Limb (tissue), 2 donors: ENCODE data around the gene RIMS1.
A peak's percentile ranks its signal among the peaks of the same experiment; 100 is the strongest.

Experiments used
- DNase-seq, 2 donors: peaks; one replicate each; pipeline ENCODE4 v3.0.0-alpha.2; 2016; ENCODE audit errors: extremely low spot score in 2 of 2

The RIMS1 gene

DNA sequence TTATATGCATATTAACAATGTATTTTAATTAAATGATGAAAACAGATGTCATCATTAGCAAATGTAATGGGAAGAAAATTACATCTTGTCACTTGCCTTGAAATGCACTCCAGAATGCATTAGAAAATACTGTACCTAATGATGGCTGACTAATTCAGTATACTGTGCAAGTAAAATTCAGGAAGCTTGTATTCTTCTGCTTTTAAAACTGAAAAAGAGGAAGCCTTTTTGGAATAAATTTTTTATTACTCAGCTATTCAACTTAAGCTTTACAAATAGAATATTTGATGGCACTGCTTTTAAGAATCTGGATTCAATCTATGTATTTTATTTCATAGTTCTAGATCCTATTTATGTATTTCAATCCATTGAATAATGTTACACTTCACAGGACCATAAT is 195.5 kb downstream of the RIMS1 start:
- no peak for DNase-seq

DNA sequence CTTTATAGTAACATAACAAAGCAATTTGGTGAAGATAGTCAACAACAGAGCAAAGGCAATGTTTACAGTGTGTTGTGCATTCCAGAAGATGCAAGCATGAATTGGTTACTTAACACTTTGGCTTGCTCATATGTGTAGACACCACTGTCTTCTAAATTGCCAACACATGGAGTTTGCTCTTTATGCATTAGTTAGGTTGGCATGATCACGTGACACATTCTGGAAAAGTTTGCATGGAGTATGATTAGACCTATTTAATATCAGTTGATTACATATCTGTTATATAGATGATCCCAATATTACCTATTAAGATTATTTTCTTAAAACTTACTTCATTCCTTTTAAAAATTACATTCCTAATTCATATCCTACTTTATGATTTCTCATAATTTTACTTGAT is 197.6 kb downstream of the RIMS1 start:
- DNase-seq, result no peak

DNA sequence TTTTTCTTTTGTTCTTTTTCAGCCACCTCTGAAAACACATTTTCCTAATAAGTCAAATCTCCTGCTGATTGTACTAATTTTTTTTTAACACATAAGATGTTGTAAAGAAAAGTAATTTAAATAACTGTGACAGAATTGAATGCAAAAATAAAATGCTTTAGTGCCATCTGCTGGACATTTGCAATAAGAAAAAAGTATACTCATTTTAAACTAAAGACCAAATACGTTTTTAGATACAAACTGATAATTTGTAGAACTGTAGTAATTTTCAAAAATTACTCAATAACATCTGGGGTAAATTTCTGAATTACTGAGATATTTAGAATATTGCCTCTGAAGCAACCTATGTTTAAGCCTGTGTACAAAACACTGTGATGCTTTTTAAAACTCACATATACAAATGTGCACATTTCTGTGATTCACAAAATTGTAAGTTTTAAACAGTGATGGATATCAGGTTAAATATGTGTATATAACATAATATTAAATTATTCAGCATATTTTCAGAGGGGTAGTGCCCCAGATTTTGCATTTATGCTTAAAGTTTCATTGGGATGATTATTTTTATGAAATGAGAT is 198.7 kb downstream of the RIMS1 start:
- peak in 1 of 2 donors; percentile 55 for DNase-seq

DNA sequence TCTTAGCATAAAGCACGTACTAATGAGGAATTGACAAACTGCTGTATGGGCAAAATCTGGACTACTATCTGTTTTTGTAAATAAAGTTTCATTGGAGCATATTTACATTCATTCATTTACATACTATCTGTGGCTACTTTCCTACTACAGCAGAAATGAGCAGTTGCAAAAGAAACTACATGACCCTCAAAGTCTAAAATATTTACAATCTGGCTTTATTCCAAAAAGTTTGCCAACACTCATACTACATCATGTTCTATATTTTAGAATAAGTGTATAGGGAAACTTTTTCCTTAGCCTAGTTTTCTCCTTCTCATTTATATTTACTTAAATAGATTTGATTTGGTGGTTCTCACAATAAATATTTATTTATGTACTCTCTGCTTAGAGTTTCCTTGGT is 208.2 kb downstream of the RIMS1 start:
- no peak for DNase-seq

DNA sequence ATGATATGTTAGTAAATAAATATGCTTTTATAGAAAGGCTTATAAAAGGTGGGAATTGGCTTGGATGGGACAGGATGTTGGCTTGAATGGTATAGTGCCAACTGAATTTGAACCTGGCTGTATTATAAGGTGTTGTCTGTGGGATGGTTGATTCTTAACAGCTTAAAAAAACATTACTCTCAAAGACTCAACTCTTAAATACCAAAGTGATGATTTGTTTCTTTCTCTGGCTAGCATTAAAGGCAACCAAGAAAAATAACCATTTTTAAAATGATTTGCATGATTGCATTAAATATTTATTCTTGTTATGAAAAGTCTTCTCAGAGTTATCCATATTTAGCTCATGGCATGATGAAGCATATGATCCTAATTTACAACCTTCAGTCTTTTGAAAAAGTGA is 216.2 kb downstream of the RIMS1 start:
- DNase-seq, result no peak

DNA sequence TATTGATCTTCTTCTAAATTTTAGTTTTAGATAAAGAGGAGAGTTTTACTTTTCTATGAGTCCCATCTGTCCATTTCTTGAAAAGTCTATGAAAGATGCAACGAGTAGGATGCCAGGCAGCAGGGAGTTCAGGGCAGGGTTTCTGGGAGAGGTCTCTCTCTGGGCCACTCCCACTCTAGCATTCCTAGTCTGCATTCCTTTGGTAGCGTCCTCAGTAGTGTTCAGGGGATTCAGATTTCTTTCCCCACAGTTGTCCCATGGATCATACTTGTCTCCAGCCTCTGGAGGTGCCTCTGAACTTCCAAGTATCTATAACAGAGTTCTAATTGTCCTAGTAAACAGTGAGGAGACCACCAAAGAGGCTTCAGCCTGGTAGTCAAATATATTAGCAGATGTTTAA is 225.3 kb downstream of the RIMS1 start:
- no peak for DNase-seq

DNA sequence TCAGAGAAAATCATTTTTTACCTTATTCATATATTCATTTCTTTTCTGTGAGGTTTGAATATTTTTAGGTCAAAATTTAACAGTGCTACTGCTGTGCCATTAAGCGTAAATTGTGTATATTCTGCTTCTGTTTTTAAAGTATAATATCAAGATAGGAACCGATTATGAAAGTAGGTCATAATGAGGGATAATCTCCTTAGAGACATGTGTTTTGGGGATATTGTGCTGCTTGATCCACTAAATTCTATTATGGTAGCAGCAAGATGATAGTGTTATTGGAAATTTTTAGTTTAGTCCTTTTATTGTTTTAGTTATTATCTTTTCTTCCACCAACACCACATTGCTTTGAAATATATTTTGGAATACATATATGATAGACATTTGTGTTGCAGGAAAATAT is 244.0 kb downstream of the RIMS1 start:
- no peak for DNase-seq

DNA sequence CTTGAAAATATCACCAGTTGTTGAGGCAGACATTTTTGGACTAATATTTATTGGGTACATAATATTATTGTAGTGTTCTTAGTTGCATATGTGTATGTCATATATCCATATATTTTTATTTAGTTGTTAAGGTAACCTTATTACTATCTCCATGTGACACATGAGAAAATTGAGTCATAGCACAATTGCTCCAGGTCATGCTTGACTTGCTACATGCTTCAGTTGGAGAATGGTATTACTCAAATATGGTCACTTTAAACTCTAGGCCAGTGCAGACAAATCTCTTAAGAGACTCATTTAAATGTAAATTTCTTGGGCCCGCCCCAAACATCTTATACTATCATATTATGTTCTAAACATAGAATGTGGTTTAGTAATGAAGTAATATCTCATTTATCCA is 246.1 kb downstream of the RIMS1 start:
- DNase-seq, result no peak

DNA sequence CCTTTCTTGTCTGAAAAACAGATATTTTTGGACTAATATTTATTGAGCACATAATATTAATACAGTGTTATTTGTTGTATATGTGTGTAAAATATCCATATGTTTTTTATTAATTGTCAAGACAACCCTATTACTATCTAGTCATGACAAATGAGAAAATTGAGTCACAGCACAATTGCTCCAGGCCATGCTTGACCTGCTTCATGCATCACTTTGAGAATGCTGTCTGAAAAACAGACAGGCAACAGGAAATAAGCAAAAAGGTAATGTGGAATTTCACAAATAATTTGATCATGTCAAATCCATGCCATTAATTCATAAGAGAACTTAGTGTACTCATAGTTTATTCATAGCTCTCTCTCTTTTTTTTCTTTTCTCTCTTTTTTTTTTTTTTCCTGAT is 246.5 kb downstream of the RIMS1 start:
- DNase-seq, result no peak

DNA sequence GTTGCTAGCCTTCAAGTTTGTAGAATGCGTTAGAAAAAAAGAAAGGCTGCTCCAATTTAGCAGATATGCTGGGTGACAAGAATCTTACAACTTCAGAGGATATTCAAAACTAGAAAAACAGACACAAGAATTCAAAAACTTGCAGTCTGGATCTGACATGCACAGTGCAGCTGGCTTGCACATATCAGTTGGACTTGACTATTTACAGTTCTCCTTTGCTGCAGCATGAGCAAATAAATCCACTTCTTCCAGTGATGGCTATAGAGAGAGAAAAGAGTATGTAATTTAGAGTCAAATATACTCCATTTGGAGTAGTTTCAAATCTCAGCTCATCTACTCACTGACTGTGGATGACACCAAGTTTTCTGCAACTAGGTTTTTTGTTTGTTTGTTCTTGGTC is 247.0 kb downstream of the RIMS1 start:
- peak in 1 of 2 donors; percentile 13 for DNase-seq

DNA sequence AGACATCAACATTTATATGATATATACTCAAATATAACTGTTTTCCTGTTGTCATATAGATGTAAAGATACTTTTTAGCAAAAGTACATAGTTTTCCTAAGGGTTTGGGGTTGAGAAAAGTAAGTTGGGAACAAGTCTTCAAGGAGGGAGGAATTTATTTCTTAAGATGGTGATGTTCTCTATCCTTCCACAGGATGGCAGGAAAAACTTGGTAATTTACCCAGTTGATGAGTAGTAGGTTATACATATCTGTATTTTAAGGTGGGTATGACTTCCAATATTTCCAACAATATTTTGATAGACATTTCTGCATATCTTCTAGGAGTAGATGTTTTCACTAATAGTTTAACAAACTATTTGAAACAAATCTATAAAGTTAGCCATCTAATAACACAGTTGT is 254.4 kb downstream of the RIMS1 start:
- no peak for DNase-seq

DNA sequence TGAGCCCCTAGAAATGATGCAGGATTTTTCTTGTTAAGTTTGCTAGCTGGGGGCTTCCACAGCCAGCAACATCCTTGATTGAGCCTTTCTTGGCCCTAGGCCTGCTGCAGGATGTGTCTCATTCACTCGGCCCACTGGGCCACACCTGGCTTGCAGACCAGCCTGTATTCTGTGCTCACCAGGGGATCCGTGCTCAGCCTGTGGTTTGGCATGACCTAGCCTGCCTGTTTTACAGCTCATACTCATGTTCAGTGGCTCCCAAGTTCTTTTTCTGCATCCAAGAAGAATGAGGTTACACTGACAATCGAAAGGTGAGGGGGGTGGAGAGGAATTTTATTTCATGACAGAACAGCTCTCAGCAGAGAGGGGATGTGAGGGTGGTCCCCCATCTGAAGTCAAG is 263.4 kb downstream of the RIMS1 start:
- DNase-seq, result no peak

DNA sequence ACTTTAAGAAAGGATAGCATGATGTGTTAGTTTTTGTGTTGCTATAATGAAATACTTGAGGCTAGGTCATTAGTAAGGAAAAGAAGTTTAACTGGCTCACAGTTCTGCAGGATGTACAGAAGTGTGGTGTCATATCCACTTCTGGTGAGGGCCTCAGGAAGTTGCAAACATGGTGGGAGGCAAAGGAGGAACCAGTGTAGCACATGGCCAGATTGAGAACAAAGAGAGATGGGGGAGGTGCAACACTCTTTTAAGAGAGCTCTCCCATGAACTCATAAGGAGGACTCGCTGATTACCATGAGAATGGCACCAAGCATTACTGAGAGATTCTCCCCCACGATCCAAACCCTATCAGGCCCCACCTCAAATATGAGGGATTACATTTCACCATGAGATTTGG is 265.4 kb downstream of the RIMS1 start:
- no peak for DNase-seq

DNA sequence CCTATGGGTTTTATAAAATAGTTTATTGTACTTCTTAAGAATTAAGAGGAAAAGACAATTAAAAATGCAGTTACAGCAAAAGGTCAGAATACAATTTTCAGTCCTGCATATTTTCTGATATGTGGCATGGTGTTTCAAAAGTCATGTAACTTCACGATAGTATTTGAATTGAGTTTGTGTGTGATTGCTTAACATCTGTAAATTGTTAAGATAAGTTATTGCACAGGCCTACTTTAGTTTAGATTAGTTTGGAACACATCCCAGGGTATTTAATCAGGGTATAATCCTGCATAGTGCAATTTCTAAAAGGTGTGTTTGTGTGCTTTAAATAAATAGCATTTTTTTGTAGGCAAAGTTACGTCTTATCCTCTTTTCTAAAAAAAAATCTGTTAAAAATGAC is 289.6 kb downstream of the RIMS1 start:
- DNase-seq, result no peak

DNA sequence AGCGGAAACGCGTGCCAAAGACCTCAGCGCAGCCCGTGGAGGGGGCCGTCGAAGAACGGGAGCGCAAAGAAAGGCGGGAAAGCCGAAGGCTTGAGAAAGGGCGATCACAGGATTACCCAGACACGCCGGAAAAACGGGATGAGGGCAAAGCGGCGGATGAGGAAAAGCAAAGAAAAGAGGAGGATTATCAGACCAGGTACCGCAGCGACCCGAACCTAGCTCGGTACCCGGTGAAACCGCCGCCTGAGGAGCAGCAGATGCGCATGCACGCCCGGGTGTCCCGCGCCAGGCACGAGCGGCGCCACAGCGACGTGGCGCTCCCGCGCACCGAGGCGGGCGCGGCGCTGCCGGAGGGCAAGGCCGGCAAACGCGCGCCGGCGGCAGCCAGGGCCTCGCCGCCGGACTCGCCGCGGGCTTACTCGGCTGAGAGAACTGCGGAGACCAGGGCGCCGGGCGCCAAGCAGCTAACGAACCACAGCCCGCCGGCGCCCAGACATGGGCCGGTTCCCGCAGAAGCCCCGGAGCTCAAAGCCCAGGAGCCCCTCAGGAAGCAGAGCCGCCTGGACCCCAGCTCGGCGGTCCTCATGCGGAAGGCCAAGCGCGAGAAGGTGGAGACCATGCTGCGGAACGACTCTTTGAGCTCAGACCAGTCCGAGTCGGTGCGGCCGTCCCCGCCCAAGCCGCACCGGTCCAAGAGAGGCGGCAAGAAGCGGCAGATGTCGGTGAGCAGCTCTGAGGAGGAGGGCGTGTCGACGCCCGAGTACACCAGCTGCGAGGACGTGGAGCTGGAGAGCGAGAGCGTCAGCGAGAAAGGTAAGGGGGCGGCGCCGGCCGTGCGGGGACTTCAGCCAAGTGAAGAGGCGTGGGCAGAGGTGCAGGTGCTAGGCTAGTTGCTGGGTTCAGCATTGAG is 296.2 kb downstream of the RIMS1 start:
- DNase-seq, result peak; percentile 16 to 73

DNA sequence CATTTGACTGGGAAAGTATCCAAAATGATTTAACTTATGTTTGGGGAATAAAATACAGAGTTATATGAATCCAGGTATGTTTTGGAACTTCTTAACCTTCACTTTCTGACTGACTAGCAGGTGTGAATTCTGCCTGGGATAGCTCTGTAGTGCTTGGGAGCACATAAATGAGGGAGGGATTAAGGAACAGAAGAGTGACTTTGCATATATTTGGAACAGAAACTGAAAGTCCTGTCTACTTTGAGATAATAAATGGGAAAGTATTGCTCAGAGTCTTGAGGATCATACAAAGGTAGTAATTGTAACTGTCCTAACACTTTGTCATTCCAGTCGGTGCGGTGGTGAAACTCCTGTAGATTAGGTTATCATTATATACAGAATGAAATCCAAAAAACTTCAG is 317.6 kb downstream of the RIMS1 start:
- no peak for DNase-seq

DNA sequence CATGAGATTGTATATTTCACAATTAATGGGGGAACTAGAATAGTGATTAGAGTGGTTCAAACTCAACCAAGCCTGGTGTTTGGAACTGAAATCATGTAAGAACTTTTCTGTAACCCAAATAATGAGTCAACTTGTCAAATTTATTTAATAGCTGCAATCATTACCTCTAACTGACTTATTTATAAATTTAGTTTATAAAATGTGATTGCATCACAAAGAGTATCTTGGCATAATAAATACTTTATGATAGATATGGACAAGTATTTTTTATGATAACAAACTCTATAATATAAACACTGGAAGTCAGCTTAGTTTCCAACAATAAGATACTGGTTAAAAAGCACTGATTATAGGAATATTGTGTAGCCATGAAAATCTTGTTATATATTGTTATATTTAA is 319.1 kb downstream of the RIMS1 start:
- DNase-seq, result no peak

DNA sequence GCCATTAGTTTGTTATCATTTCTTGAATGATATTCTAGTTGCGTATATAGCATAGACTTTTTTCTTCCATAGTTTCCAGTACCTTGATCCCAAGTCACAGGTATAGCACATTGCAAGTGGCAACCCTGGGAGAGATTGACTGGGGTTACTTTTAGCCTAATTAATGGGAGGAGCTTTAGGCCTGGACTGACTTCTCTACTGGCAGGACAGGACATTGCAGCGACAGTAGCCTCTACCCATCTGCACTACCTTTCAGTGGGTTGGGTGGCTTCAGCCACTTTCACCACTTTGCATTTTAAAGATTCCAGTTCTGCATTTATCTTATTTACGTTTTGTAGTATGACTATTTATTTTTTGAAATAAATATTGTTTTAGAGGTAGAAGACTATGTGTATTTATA is 320.3 kb downstream of the RIMS1 start:
- no peak for DNase-seq

DNA sequence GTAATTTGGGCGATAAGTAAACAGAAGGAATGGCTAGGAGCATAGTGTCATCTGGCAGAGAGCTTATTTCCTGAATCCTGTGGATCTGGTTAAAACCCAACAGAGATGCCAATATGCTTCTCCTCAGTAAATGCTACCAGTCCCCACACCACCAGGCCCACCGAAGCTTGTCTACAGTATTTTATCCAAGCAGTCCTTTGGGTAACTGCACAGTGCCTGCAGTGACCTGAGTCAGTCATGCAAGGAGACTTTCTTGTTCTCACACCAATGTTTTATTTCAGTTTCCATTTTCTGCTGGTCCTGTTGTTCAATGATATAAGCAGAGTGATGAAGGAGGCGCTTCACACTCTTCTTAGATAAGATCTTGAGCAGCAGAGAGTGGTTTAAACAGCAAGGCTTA is 326.3 kb downstream of the RIMS1 start:
- no peak for DNase-seq

DNA sequence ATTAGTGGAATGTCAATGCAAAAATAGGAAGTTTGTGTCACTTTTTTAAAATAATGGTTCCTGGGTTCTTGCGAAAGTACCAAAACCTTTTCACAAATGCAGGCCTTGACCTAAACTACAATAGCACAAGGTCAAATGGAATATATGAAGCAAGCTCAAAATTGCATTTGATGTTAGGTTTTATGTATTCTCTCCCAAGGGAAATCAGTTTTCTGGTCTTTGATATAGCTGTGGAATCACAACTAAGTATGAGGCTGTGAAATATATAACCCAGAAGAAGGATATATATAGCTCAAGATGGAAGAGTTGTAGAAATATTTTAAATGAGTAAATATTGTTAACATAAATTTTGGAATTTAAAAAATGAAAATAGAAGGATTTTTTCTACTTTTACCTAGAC is 327.3 kb downstream of the RIMS1 start:
- DNase-seq, result no peak

DNA sequence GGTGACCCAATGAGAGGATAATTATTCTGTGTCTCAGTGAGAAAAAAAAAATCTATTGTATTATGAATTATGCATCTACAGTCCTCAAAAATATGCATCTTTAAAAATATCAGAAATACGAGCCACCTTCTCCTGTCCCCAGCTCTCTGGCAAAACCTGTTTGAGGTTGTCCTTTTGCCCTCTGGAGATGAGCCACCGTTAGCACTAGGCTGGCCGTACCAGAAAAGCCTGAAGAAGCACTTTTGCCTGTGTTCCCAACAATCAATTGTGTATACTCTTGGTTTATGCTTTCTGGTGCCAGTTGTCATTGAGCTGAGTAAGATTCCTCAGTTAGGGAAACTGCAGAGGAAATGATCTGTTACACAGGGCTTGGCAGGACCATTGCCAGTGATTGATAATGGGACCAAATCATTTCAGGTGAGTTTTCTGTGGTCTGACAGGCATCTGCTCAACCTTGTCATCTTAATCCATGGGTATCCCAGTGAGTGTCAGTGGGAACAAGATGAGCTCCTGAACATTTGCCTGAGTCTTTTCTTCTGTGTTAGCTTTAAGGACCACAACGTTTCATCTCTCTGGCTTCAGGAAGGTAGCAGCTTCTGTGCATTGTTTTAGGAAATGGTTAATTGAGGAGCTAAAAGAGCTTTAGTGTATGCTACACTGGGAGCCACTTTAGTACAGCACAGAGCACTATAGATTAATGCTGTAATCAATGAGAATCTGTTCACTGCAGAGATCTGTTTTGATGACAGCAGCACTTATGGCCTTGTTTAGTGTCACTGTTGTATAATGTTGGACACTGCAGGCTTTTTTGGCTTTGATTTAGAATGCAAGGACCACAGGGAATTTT is 330.1 kb downstream of the RIMS1 start:
- no peak for DNase-seq

DNA sequence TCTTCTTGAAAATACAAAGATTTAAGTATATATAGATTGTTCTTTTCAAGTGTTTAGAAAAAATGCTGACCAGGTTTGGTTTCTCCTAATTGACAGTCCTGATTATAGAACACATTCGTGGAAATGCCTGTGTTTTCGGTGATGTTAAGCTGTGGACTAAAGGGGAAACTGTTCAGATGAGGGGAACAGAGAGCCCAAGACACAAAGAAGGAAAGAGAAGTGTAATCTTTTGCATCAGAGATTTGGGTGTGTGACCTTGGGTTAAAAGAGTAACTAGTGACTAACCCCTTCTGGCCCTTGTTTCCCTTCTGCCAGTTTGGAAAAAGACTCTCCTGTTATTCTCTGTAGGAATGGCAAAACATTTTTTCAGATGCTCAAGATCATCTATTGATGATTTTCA is 331.3 kb downstream of the RIMS1 start:
- DNase-seq, result no peak
